HG03066 (cell line): ENCODE results near the gene WDTC1.
"Not testable (repeated sequence)": the region's sequence is repeated elsewhere in the genome, so short reads cannot be mapped to it uniquely, and the experiment has no call there.

Source experiments
- ATAC-seq: cut with Tn5 transposase; IDR thresholded peaks from one replicate; pipeline ENCODE4 v1.9.1; 2021; ENCODE audit warnings: low read depth; ENCODE audit not compliant: unreplicated experiment

WDTC1 gene, protein sequence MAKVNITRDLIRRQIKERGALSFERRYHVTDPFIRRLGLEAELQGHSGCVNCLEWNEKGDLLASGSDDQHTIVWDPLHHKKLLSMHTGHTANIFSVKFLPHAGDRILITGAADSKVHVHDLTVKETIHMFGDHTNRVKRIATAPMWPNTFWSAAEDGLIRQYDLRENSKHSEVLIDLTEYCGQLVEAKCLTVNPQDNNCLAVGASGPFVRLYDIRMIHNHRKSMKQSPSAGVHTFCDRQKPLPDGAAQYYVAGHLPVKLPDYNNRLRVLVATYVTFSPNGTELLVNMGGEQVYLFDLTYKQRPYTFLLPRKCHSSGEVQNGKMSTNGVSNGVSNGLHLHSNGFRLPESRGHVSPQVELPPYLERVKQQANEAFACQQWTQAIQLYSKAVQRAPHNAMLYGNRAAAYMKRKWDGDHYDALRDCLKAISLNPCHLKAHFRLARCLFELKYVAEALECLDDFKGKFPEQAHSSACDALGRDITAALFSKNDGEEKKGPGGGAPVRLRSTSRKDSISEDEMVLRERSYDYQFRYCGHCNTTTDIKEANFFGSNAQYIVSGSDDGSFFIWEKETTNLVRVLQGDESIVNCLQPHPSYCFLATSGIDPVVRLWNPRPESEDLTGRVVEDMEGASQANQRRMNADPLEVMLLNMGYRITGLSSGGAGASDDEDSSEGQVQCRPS

DNA sequence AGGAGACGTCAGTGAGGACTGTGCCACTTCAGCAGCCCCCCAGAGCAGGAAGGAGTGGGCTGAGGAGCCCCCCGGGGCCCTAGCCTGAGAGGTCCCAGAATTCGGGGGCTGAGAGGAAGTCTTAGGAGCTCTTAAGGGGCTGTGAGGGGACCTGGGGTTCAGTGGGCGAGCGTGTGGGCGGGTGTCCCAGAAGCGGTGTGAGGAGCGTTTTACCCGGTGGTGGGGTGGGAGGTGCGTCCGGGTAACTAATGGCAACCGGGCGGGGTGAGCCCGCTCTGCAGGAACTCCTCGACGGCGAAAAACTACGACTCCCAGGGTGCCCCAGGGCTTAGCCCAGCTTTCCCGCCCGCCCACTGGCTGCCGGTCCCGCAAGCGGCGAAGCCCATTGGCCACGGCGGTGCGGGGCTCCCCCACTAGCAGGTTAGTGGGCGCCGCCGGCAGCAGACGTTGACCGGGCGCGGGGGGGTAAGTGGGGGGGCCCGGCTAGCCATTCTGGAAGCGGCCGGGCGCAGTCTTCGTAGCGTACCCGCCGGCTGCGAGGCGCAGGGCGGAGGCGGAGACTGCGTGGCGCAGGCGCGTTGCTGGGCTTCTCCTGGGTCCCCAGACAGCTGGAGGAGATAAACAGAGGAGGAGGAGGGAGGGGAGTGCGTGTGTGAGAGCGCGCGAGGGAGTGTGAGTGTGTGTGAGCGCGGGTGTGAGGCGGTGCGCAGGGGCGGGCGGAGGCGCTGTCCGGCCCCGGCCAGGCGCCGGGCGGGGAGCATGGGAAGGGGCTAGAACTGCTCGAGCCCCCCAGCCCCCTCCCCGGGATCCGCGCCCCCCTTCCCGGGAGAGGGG lies at the start of gene WDTC1:
WDTC1 (plus strand) TSS at position 584 of the 834 bp plus-strand sequence. CDS start 26,423 bp downstream, outside the sequence.
- ATAC-seq: peak; percentile 93

DNA sequence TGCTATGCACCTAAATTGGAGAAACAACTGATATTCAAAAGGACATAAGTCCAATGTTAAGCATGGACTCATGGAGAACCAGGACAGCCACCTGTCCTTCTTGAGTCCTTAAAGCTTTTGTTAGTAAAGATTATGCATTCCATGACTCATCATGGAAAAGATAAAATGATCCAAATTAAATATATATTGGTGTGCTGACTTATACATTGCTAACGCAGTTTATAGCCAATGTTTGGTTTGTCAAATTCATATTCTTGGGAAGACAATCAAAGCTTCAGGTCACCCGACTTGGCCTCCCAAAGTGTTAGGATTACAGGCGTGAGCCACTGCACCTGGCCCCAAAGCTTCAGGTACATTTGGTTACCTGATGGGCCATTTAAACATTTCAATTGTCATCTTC lies 49.8 kb upstream of the WDTC1 start:
- not testable (repeated sequence) for ATAC-seq

DNA sequence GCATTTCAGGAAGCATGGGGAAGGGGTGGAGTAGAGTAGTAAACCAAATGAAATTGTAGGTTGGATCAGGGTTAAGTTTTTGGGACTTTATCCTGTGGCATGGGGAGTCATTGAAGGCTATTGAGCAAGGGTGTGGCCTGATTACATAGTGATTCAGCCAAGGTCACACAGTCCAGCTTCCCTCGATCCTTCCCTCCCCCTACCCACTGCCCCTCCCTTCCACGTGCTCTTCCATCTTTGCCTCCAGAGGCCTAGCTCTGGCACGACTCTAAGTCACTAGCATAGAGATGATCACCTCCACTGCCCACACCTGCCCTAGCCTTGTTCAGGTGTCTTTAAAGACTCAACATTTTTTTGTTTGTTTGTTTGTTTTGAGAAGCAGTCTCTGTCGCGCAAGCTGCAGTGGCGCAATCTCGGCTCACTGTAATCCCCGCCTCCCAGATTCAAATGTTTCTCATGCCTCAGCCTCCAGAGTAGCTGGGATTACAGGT lies 42.3 kb upstream of the WDTC1 start:
- no peak for ATAC-seq

DNA sequence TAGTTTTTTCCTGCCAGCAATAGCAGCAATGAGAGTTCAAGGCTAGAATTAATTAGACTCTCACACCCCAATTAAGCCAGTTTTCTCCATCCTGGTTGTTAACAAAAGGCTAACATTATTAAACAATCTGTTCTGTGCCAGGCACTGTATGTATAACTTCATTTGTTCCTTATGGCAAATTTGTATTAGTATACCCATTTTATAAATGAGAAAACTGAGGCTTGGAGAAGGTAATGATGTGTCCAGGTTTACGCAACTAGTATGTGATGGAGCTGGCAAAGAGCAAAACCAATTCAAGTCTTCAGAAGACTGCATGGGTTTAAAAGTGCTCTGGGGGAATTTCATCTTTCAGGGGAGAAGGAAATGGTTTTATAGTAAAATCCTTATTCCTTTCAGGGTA lies 41.2 kb upstream of the WDTC1 start:
- ATAC-seq: no peak

DNA sequence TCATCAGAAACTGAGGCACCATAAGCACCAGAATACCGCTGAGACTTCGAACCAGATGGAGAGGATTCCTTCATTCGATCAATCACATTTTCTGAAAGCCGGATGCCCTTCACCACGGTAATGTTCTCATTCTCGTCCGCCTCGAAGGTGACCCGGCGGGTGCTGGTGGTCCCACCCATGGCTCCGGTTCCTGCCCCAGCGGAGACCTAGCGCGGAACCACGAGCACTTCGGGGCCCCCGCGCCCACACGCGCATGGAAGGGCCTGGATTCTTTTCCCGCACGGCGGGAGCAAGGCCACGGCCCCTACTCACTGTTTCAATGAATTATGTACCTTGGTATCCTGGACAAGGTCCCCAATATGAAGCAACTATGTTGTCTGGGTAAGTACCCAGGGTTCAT lies 33.1 kb upstream of the WDTC1 start:
- no peak for ATAC-seq

DNA sequence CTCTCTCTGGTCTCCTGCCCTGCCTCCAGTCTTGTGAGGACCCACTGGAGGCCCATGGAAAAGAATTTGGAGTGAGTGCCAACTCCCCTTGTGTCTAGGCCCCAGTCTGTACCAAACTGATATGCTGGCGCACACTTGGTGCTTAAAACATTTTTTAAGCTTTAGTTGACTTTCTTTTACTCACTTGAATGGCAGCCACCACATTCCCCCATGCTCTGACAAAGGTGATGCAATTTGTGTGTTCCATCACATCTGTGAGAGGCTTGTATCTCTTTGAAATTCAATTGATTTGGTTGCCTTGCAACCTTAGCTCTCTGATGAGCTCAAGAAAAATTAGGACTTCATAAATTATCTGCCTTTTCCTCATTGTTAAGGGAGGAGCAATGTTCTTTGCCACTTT lies 30.5 kb upstream of the WDTC1 start:
- ATAC-seq: no peak

DNA sequence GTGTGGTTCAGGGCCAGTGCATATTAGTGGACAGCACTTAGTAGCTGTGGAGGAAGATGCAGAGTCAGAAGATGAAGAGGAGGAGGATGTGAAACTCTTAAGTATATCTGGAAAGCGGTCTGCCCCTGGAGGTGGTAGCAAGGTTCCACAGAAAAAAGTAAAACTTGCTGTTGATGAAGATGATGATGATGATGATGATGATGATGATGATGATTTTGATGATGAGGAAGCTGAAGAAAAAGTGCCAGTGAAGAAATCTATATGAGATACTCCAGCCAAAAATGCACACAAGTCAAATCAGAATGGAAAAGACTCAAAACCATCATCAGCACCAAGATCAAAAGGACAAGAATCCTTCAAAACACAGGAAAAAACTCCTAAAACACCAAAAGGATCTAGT lies 27.2 kb upstream of the WDTC1 start:
- not testable (repeated sequence) for ATAC-seq

DNA sequence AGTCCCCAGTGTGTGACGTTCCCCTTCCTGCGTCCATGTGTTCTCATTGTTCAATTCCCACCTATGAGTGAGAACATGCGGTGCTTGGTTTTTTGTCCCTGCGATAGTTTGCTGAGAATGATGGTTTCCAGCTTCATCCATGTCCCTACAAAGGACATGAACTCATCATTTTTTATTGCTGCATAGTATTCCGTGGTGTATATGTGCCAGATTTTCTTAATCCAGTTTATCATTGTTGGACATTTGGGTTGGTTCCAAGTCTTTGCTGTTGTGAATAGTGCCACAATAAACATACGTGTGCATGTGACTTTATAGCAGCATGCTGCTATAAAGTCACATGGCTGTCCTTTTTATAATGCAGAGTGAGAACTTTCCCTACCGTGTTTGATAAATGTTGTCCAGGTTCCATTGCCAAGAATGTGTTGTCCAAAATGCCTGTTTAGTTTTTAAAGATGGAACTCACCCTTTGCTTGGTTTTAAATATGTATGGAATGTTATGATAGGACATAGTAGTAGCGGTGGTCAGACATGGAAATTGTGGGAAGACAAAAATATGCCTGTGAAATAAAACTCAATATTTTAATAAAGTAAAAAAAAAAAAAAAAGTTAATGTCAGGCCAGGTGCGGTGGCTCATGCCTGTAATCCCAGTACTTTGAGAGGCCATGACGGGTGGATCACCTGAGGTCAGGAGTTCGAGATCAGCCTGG lies 26.1 kb upstream of the WDTC1 start:
- not testable (repeated sequence) for ATAC-seq

DNA sequence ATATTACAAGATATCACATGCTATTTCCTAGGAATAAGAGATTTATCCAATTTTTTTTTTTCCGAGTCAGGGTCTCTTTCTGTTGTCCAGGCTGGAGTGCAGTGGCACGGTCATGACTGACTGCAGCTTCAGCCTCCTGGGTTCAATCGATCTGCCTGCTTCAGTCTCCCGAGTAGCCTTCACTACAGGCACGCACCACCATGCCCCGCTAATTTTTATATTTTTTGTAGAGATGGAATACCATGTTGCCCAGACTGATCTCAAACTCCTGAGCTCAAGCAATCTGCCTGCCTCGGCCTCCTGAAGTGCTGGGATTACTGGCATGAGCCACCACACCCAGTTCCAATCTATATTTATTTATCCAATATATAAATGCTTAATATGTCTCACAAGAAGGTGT lies 18.0 kb upstream of the WDTC1 start:
- no peak for ATAC-seq

DNA sequence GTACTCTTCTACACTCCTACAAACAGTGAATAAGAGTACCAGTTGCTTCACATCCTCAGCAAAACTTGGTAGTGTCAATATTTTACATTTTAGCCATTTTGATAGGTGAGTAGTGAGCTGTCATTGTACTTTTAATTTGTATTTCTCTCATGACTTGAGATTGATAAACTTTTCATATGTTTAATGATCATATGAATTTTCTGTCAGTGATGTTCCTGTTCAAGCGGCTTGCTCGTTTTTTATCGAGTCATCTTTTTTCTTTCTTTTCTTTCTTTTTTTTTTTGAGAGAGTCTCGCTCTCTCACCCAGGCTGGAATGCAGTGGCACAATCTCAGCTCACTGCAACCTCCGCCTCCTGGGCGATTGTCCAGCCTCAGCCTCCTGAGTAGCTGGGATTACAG lies 17.0 kb upstream of the WDTC1 start:
- no peak for ATAC-seq

DNA sequence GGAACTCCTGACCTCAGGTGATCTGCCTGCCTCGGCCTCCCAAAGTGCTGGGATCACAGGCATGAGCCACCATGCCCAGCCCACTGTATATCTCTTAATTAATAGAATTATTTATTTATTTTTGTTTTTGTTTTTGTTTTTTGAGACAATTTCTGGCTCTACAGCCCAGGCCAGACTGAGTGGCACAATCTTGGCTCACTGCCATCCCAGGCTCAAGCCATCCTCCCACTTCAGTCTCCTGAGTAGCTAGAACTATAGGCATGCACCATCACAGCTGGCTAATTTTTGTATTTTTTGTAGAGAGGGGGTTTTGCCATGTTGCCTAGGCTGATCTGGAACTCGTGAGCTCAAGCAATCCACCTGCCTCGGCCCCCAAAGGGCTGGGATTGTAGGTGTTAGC lies 15.7 kb upstream of the WDTC1 start:
- ATAC-seq: no peak

DNA sequence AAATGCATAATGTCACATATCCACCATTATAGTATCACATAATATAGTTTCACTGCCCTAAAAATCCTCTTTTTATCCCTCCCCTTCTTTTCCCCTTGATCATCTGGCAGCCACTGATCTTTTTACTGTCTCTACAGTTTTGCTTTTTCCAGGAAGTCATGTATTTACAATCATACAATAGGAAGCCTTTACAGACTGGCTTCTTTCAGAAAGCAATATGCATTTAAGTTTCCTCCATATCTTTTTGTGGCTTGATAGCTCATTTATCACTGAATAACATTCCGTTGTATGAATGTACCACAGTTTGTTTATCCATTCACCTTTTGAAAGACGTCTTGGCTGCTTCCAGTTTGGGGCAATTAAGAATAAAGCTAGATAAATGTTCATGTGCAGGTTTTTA lies 14.3 kb upstream of the WDTC1 start:
- ATAC-seq: no peak

DNA sequence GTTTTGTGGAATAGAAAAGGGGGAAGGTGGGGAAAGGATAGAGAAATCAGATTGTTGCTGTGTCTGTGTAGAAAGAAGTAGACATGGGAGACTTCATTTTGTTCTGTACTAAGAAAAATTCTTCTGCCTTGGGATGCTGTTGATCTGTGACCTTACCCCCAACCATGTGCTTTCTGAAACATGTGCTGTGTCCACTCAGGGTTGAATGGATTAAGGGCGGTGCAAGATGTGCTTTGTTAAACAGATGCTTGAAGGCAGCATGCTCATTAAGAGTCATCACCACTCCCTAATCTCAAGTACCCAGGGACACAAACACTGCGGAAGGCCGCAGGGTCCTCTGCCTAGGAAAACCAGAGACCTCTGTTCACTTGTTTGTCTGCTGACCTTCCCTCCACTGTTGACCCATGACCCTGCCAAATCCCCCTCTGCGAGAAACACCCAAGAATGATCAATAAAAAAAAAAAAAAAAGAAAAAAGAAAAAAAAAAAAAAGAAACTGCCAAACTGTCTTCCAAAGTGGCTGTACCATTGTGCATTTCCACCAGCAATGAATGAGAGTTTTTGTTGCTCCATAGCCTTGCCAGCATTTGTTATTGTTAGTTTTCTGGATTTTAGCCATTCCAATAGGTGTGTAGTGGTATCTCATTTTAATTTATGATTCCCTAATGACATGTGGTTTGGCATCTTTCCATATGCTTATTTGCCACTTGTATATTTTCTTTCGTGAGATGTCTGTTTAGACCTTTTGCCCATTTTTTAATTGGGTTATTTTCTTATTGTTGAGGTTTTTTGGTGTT lies 13.5 kb upstream of the WDTC1 start:
- not testable (repeated sequence) for ATAC-seq

DNA sequence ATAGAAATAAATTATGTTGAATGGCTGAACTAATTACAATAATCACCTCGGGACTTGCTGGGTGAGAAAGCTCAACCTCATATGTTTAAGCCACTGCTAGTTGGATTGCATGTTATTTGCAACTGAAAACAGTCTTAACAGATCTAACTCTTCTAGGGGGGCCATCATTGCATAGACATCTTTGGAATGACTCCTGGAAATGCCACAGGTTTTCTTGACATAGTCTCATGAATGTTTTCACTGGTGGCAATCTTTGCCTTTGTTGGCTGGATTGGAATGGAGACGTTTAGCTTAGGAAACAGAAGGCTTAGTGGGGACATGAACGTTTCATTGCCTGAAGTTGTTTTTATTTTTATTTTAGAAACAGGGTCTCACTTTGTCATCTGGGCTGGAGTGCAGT lies 8.8 kb upstream of the WDTC1 start:
- ATAC-seq: no peak

DNA sequence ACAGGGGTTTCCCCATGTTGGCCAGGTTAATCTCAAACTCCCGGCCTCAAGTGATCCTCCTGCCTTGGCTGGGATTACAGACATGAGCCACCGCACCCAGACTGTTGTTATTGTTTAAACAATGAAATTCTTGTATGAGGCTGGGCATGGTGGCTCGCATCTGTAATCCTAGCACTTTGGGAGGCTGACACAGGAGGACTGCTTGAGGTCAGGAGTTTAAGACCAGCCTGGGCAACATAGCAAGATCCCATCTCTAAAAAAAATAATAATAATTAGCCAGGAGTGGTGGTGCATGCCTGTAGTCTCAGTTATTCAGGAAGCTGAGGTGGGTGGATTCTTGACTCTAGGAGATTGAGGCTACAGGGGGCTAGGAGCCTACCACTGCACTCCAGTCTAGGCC lies 6.7 kb upstream of the WDTC1 start:
- no peak for ATAC-seq

DNA sequence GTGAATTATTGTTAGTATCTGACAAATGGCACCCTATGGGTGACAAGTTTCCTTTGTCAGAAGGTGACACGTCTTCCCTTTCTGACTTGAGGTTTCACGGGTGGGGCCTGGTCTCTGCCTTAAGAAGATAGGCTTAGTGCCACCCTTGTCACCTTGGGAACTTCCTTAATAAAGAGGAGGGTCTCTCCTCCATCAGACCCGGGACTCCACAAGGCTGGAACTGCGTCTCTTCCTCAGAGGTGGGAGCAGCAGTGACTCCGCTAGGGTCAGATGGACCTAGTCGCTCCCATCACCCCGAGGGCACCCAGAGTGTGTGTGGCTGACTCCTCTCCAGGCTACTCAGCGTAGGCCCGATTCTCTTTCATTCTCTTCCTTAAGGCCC lies 774 bp upstream of the WDTC1 start:
- no peak for ATAC-seq

DNA sequence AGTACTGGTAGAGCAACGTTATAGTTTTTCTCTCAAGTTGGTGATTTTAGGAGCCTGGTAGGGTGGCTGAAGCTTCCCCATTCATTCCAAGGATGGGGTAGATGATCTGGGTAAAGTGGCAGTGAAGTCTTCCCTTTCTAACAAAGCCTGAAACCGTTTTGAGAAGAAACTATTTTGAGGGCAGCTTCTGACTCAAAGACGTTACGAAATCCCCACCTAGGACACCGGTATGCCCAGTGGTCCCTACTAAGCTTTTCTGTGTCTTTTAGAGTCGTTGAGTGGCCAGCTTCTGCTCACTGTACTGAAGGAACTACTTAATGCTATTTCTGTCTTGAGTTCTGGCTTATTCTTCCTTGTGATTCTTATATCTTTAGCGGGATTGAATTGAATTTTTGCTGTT lies 1.4 kb downstream of the WDTC1 start:
- no peak for ATAC-seq

DNA sequence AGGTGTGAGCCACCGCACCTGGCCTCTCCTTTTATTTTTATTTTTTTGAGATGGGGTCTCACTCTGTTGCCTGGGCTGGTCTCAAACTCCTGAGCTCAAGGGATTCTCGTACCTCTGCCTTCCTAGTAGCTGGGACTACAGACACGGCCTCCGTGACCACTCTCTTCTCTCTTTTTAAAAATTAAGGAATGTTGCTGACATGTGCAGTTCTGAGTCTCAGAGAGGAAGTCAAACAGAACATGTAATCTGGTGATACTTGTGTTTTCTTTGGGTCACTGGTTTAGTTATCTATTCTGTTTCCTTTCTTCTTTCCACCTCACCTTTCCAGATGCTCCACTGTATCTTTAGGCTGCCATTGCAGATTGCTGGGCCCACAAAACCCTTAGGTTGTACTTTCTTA lies 2.7 kb downstream of the WDTC1 start:
- no peak for ATAC-seq

DNA sequence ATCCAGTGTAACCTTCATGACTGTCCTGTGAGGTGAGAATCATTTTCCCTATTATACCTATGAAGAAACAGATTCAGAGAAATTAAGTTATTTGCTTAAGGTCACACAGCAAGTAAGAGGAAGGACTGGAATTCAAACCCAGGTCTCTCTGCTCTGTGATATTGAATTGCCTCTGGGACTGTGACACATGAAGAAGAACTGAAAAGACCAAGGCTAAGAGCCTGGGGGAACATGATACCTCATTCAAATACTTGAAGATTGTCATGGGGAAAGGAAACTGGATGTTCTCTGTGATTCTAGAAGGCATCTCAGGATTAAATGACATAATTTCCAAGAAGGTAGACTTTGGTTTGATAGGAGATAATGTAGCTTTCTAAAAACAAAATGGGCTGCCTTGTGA lies 3.6 kb downstream of the WDTC1 start:
- no peak for ATAC-seq

DNA sequence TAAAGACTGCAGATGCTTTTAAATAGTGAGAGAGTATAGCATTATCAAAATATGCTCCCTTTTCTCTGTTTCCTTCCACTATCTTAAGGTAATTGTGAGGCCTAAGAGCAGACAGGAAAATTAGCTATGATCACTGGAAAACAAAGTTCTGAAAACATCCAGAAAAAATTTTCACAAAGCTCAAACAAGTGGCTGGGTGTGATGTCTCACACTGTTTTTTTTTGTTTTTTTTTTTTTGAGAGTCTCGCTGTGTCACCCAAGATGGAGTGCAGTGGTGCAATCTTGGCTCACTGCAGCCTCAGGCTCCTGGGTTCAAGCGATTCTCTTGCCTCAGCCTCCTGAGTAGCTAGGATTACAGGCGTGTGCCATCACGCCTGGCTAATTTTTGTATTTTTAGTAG lies 7.2 kb downstream of the WDTC1 start:
- ATAC-seq: no peak
